ENCODE measurements around the gene RPS3. TPM values are rescaled to one million over a fixed set of nuclear protein-coding genes. Genes with fewer than 3 reads are reported as not detected.

Gene RPS3
- polyA plus RNA-seq, 1 donor (not counting 4 experiments of a cell fraction or from before 2014, with no cell fraction given): 3,843 TPM

GRCh38 chr11:75413864-75414263 lies 14.5 kb downstream of the RPS3 start:
- peaks cover 12 to 15% of the 10 kb centered on the region in 2 experiments for H3K36me3 ChIP-seq (ENCODE audit: control insufficient read depth in 2 of 2, extremely low read depth in 1 of 2, insufficient read depth in 2 of 2, low read length in 2 of 2)
- no peak overlapping the region for H3K27ac ChIP-seq (ENCODE audit: control insufficient read depth, insufficient read depth, low read length)
- no peak overlapping the region for H2AFZ ChIP-seq (ENCODE audit: control insufficient read depth, low read length)
- no peaks in the 10 kb centered on the region for H4K20me1 ChIP-seq (ENCODE audit: control insufficient read depth, extremely low read depth, insufficient read depth, low read length)
- DNase-seq (ENCODE audit: low read depth, low spot score): no peak
- H3K4me1 ChIP-seq (ENCODE audit: control insufficient read depth, extremely low read depth, insufficient read depth, low read length): peaks cover 11% of the 10 kb centered on the region
- H3K9me1 ChIP-seq (ENCODE audit: control insufficient read depth, extremely low read depth, insufficient read depth, low read length): no peaks in the 10 kb centered on the region
- no peak overlapping the region for H3K4me2 ChIP-seq (ENCODE audit: control insufficient read depth, extremely low read depth, insufficient read depth, low read depth, low read length)
- dilution Hi-C loops (cut with MboI; ENCODE audit: extremely low pct_ligation_motif_present, low sequenced_read_pairs): no loop called here
- TF ChIP-seq EZH2 (IDR thresholded peaks at IDR 0.05; ENCODE audit: low read length) (no peak), CTCF (optimal IDR thresholded peaks at IDR 0.05 in 1 of 3, IDR thresholded peaks at IDR 0.05 in 1 of 3, conservative IDR thresholded peaks at IDR 0.05 in 1 of 3; ENCODE audit: extremely low read depth in 1 of 3, insufficient read depth in 2 of 3, low read length in 3 of 3) (no peak)
- no peaks in the 10 kb centered on the region for H3K79me2 ChIP-seq (ENCODE audit: control insufficient read depth, insufficient read depth, low read length)
- no peak overlapping the region for H3K4me3 ChIP-seq (ENCODE audit: control insufficient read depth in 2 of 3, extremely low read depth in 1 of 3, insufficient read depth in 2 of 3, low read depth in 1 of 3, low read length in 3 of 3)
- no peak for FAIRE-seq
- no peak overlapping the region for H3K9ac ChIP-seq (ENCODE audit: control insufficient read depth, extremely low read depth, insufficient read depth, low read length)
- H3K27me3 ChIP-seq (ENCODE audit: control insufficient read depth, extremely low read depth, insufficient read depth, low read length): no peaks in the 10 kb centered on the region
- H3K9me3 ChIP-seq (ENCODE audit: control insufficient read depth, low read depth, low read length): no peaks in the 10 kb centered on the region

GRCh38 chr11:75420224-75421034 lies 21.1 kb downstream of the RPS3 start:
- TF ChIP-seq CTCF (optimal IDR thresholded peaks at IDR 0.05 in 1 of 3, IDR thresholded peaks at IDR 0.05 in 1 of 3, conservative IDR thresholded peaks at IDR 0.05 in 1 of 3; ENCODE audit: extremely low read depth in 1 of 3, insufficient read depth in 2 of 3, low read length in 3 of 3) (no peak), EZH2 (IDR thresholded peaks at IDR 0.05; ENCODE audit: low read length) (no peak)
- Histone ChIP-seq H3K9me3 (ENCODE audit: control insufficient read depth, low read depth, low read length) (no peaks in the 10 kb centered on the region), H4K20me1 (ENCODE audit: control insufficient read depth, extremely low read depth, insufficient read depth, low read length) (no peaks in the 10 kb centered on the region), H3K4me1 (ENCODE audit: control insufficient read depth, extremely low read depth, insufficient read depth, low read length) (peaks cover 15% of the 10 kb centered on the region), H3K4me2 (ENCODE audit: control insufficient read depth, extremely low read depth, insufficient read depth, low read depth, low read length) (no peak overlapping the region), H3K9me1 (ENCODE audit: control insufficient read depth, extremely low read depth, insufficient read depth, low read length) (no peaks in the 10 kb centered on the region), H3K27me3 (ENCODE audit: control insufficient read depth, extremely low read depth, insufficient read depth, low read length) (no peaks in the 10 kb centered on the region), H3K27ac (ENCODE audit: control insufficient read depth, insufficient read depth, low read length) (no peak overlapping the region), H3K79me2 (ENCODE audit: control insufficient read depth, insufficient read depth, low read length) (no peaks in the 10 kb centered on the region), H3K36me3 (ENCODE audit: control insufficient read depth in 2 of 2, extremely low read depth in 1 of 2, insufficient read depth in 2 of 2, low read length in 2 of 2) (peaks cover 4 to 10% of the 10 kb centered on the region in 2 experiments), H3K9ac (ENCODE audit: control insufficient read depth, extremely low read depth, insufficient read depth, low read length) (no peak overlapping the region), H2AFZ (ENCODE audit: control insufficient read depth, low read length) (no peak overlapping the region), H3K4me3 (ENCODE audit: control insufficient read depth in 2 of 3, extremely low read depth in 1 of 3, insufficient read depth in 2 of 3, low read depth in 1 of 3, low read length in 3 of 3) (no peak overlapping the region)
- dilution Hi-C loops (cut with MboI; ENCODE audit: extremely low pct_ligation_motif_present, low sequenced_read_pairs): no loop called here
- FAIRE-seq (no peak), DNase-seq (ENCODE audit: low read depth, low spot score) (no peak)
